ENCODE measurements around the gene SMIM11.
A peak's percentile ranks its signal among the peaks of the same experiment; 100 is the strongest.
"Not testable (repeated sequence)": the region's sequence is repeated elsewhere in the genome, so short reads cannot be mapped to it uniquely, and the experiment has no call there.

SMIM11 gene

GRCh38 chr21:34357889-34358288 lies 17.4 kb upstream of the SMIM11 start:
- DNase-seq, result no peak

DNA sequence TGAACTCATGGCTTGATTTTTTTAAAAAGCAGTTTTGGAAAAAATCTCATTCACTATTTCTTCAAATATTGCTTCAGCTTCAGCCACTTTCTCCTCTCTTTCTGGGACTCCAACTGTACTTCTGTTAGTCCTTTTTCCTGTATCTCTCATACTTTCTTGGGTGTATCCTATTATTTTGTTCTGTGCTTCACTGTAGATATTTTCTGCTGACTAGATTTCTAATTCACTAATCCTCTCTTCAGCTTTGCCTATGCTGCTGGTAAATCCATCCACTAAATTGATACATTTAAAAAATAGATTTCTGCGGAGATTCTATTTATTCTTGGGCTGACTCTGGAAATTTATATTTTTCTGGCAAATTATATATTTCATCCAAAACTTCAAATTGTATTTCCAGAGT lies 16.4 kb upstream of the SMIM11 start:
- no peak for DNase-seq

DNA sequence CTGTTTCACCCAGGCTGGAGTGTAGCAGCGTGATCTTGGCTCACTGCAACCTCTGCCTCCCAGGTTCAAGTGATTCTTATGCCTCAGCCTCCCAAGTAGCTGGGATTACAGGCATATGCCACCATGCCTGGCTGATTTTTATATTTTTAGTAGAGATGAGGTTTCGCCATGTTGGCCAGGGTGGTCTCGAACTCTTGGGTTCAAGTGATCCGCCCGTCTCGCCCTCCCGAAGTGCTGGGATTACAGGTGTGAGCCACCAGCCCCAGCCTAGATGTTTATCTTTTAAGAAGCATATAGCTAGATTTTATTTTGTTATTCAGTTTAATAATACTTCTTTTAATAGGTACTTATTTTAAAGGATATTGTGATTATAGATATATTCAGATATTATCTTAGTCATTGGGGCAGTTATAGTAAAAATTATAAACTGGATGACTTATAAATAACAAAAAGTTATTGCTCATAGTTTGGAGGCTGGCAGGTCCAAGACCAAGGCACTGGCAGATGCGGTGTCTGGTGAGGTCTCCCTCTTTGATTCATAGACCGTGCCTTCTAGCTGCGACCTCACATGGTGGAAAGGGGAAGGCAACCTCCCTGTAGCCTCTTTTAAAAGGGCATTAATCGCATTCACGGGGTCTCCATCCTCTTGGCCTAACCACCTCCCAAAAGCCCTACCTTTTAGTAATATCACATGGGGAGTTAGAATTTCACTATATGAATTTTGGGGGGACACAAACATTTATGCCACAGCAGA lies 14.6 kb upstream of the SMIM11 start:
- no peak for DNase-seq

DNA sequence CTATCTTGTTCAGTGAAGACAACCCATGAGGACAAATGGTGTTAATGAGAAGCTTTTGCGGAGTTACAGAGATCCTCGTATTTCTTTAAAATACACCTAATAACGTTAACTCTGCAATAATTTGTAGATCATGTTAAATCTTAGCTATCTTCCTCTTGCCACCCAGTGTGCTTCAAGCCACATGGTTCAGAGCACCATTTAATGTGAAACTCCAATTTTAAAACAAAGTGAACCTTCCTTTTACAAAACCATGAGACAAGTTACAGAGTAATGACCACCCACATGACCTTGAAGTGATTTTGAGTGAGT lies 13.2 kb upstream of the SMIM11 start:
- no peak for DNase-seq

- no peak for DNase-seq
These were observed 12.6 kb upstream of the SMIM11 start for GRCh38 chr21:34362670-34363069.

- DNase-seq, result no peak
These were observed 11.6 kb upstream of the SMIM11 start, which contains the start of gene KCNE2 for GRCh38 chr21:34363733-34364132. KCNE2 (plus strand) TSS chr21:34364006; CDS start chr21:34370479, 6,473 bp downstream.

DNA sequence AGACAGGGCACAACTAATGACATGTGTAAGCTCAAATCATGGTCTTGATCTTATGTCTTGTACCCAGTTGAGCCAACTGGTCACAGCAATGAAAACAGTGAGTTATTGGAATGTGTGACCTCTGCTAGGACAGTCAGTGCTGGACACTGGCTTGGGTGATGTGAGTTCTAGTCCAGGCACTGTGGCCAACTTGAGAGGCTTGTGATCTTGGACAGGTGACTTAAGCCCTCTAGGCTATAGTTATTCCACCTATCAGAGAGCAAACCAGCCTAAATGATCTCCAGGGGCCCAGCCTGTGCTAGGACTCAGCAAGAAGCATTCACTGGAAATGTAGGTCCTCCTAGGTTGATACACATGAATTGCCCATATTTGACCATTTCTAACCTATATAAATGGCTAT lies 10.4 kb upstream of the SMIM11 start:
- no peak for DNase-seq

- DNase-seq, result no peak
These were observed 9.5 kb upstream of the SMIM11 start for GRCh38 chr21:34365809-34366208.

DNA sequence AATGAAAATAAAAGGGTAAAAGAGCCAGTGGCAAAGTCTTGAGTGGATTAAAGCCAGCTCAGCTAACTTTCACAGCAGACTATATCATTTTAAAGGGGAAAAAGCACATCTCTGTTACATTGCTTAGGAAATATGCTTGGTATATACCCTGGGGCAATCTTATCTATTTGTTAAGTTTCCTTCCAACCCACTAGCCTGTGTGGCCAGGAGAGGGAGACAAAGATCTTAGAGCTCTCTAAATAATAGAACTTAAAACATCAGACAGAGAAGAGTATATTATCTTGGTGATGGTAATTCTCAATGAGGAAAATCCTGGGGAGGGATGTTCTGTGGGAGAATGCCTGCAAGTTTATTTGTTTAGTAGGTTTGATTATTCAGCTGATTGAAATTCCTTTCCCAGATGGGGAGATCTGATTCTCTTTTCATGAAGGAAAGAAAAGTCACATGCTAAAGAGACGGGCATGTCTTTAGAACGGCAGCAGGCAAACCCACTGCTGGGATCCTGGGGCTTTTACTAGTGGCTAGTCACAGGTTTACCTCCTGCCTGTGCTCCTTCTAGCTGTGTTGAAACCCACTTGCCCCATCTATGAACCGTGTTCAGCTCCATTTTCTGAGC lies 7.9 kb upstream of the SMIM11 start:
- DNase-seq, result peak; percentile 4

GRCh38 chr21:34369741-34370140 lies 5.6 kb upstream of the SMIM11 start:
- DNase-seq, result no peak

- DNase-seq, result no peak
These were observed 3.0 kb upstream of the SMIM11 start for GRCh38 chr21:34372321-34372720.

DNA sequence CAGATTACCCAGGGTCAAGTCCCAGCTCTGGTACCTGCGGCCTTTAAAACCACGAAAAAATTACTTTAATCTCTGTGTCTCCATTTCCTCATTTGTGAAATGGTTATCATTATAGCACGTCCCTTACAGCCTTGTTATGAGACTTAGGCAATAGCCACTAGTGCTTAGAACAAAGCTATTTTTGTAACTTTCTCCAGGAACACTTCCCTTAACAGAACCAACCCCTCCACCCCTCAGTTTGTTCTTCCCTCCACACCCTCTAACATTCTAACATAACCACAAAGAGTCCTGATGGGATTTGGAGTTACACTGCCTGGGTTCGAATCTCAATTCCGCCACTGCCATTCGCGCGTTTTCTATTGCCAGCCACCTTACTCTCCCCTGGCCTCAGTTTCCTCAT lies 845 bp upstream of the SMIM11 start:
- DNase-seq, result not testable (repeated sequence)

DNA sequence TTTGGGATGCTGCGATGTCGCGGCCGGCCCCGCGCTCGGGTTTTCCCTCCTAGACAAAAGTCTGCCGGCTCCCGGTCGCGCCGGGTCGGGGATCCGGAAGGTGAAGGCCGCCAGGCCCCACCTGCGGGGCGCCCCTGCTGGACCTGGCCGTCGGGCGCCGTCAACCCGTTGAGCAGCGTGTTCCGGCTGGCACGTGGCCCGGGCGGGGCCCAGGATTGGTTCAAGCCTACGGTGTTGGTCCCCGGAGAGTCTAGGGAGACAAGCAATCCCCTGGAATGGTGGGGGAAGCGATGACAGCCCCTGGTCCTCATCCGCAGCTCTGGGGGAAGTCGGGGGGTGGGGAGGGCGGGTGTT lies 289 bp downstream of the SMIM11 start:
- DNase-seq, result not testable (repeated sequence)

GRCh38 chr21:34383138-34383537 lies 7.8 kb downstream of the SMIM11 start:
- not testable (repeated sequence) for DNase-seq

GRCh38 chr21:34383724-34384415 lies 8.6 kb downstream of the SMIM11 start:
- DNase-seq, result not testable (repeated sequence)

- DNase-seq, result not testable (repeated sequence)
These were observed 25.2 kb downstream of the SMIM11 start for GRCh38 chr21:34400522-34400921.

- not testable (repeated sequence) for DNase-seq
These were observed 29.4 kb downstream of the SMIM11 start for GRCh38 chr21:34404742-34405141.

DNA sequence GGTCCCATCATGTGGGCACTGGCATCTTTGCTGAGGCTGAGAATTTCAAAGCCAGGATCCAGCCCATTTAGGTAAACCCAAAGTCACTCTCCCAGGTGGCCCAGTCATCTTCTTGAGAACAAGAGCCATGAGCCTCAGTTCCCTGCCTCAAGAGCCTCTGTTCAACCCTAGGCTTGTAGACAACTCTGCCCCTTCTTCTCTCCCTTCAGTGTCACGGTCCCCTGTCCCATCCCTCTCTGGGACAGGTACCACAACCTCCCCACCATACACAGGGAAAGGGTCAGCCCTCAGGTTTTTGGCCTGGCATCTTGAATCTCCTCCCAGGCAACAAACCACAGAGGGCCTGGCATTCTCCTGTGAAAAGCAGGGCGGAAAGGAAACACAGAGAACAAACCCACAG lies 30.4 kb downstream of the SMIM11 start:
- DNase-seq, result not testable (repeated sequence)

GRCh38 chr21:34406102-34406501 lies 30.8 kb downstream of the SMIM11 start:
- DNase-seq, result not testable (repeated sequence)

GRCh38 chr21:34406676-34407075 lies 31.4 kb downstream of the SMIM11 start:
- not testable (repeated sequence) for DNase-seq

DNA sequence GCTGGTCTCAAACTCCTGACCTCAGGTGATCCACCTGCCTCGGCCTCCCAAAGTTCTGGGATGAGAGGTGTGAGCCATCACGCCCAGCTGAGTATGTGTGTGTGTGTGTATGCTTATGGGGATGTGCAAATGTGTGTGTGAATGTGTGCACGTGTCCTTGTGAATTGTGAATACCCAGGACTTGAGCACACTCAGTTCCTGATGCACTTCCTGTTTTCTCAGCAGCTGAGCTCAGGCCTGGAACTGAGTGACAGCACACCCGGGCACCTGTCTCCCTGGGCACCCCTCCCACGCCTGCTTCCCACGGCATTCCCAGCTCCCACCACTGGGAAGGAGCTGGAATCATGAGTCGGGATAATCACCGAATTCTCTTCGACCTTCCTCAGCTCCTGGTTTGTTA lies 32.0 kb downstream of the SMIM11 start:
- not testable (repeated sequence) for DNase-seq

DNA sequence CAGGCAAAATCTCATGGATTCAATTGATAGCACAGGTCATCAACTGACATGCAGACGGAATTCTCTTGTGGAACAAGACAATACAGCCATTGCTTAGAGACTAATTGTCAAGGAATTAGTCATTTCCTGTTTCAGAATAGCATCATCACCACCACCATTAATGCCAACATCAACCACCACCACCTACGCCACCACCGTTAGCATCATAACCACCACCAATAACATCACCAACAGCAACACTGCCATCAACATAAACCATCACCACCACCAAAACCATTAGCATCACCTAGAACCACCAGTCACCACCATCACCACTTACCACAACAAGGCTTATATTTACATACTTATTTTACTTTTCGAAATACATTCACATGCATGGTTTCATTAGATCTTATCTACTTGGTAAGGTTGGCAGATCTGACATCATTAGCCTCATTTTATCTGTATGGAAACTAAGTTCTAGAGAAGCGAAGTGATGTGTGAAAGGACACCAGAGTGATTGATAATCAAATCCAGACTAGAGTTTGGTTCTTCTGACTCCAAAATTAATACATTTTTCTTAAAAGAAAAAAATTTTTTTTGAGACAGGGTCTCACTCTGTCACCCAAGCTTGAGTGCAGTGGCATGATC lies 42.3 kb downstream of the SMIM11 start:
- DNase-seq, result not testable (repeated sequence)

DNA sequence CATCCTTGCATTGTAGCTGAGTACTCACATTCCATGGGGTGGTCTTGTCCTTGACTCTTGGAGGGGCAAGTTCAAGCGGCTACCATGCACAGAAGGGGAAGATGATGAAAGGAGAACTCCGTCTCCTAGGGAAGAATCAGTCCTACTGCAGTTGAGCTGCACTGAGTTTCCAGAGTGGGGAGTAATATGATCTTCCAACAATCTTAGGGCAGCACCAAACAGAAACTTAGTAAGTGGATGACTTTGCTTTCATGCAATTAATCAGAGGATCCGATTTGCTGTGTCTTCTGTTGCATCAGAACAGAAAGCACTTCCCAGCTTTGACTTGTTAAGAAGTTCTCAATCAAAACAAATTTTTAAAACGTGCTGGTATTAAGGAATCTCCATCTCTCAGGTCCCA lies 48.5 kb downstream of the SMIM11 start, which contains the start of gene SMIM34:
Gene SMIM34 (minus strand): TSS at position 147 of the 400 bp plus-strand sequence. CDS start 112 bp downstream, at position 35.
- not testable (repeated sequence) for DNase-seq
